ENCODE results near the gene CROCC2.

CROCC2 gene

DNA sequence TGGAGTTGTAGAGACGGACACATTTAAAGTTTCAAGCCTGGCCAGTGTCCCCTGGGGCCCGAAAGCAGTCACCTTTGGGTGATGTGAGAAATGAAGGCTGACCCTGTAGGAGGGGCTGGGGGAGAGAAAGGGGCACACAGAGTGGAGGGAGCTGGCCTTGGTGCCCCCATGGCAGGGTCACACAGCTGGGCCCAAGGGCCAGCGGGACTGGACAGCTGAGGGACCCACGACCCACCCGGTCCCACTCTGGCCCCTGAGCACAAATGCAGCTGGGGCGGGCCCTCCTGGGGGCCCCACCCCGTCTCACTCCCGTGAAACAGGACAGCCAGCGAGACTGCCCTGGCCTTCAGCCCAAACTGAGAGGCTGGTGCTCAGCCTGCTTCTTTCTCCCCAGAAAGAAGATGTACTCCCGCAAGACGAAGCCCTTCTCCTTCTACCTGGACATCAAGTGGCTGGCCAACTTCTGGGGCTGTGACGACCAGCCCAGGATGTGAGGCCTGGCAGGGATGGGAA, 31.4 kb upstream of the CROCC2 start:
- Histone ChIP-seq H3K27ac (no peak overlapping the region), H3K4me3 (no peak overlapping the region), H3K9ac (no peak overlapping the region), H3K4me2 (no peak overlapping the region), H3K9me3 (replicated peaks in 1 of 11) (no peaks in the 10 kb centered on the region), H3K36me3 (no peaks in the 10 kb centered on the region), H3K27me3 (no peaks in the 10 kb centered on the region), H4K20me1 (peaks cover 0 to 8% (median 0%) of the 10 kb centered on the region in 11 experiments; a peak in 2 of 22 replicates), H3K4me1 (peaks cover 0 to 30% (median 20%) of the 10 kb centered on the region in 10 experiments; a peak in 15 of 20 replicates)
- TF ChIP-seq Cebpa-rat (IDR thresholded peaks at IDR 0.05), result no peak

DNA sequence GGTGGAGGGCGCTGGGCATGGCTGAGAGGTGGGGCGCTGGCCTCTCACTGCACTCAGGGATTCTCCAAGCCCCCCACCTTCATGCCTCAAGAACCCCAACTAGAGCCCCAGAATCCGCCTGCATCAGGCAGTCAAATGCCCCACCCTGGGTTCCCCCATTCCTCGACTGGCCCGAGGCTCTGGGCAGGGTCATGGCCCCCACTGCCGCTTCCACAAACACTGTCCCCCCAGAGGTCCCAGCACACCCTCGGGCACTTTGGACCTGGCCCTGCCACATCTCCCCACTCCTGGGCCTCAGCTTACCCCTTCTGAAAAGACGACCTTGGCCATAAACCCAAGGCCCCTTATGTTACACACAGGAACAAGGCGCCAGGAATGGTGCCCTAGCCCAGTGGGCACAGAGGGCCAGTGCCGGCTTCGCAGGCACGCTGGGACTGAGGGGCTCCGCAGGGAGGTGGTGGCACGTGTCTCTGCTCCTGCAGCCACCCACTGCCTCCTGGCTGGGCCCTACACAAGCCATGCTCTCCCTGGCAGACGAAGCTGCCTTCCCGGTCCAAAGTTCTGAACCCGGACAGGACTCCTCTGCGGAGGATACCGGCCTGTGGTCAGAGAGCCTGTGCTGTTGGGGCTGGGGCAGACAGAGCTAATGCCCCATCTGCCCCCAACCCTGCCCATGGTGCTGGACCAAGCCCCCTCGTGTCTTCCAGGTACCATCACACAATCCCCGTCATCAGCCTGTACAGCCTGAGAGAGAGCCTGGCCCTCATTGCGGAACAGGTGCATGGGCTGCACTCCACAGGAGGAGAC, 30.7 kb upstream of the CROCC2 start:
- H4K20me1 ChIP-seq, result peaks cover 0 to 8% (median 0%) of the 10 kb centered on the region in 11 experiments; a peak in 2 of 22 replicates
- no peak overlapping the region for H3K4me2 ChIP-seq
- H3K4me1 ChIP-seq, result peaks cover 0 to 30% (median 20%) of the 10 kb centered on the region in 10 experiments; a peak in 15 of 20 replicates
- no peak for TF ChIP-seq Cebpa-rat (IDR thresholded peaks at IDR 0.05)
- H3K4me3 ChIP-seq, result no peak overlapping the region
- no peak overlapping the region for H3K9ac ChIP-seq
- H3K27ac ChIP-seq, result no peak overlapping the region
- no peaks in the 10 kb centered on the region for H3K27me3 ChIP-seq
- H3K9me3 ChIP-seq (replicated peaks in 1 of 11), result no peaks in the 10 kb centered on the region
- no peaks in the 10 kb centered on the region for H3K36me3 ChIP-seq

DNA sequence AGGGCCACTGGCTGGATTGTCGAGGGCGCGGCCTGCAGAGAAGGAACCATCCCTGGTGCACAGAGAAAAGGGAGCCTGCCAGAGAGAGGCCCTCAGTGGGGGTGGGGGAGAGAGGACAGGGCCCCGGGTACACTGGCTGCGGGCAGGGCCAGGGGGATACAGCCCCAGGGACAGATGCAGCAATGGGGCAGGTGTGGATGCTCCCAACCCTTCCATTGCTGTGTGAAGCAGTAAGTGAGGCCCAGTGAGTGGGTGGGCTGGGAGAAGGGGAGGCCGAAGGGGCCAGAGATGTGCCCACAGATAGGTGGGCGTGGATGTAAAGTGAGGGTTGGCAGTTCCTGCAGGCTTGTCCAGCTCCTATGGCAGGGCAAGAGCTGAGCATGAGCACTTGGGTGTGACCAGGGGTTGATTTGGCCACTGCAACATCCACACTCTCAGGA, 30.1 kb upstream of the CROCC2 start:
- Histone ChIP-seq H3K36me3 (no peaks in the 10 kb centered on the region), H3K9ac (no peak overlapping the region), H3K27ac (no peak overlapping the region), H3K27me3 (no peaks in the 10 kb centered on the region), H3K4me3 (no peak overlapping the region), H3K9me3 (replicated peaks in 1 of 11) (no peaks in the 10 kb centered on the region), H3K4me2 (peak overlapping the region in 7 of 11 experiments; percentile 31 to 66 (median 57); a peak in 11 of 22 replicates), H4K20me1 (peaks cover 0 to 8% (median 0%) of the 10 kb centered on the region in 11 experiments; a peak in 2 of 22 replicates), H3K4me1 (peaks cover 0 to 30% (median 20%) of the 10 kb centered on the region in 10 experiments; a peak in 15 of 20 replicates)
- TF ChIP-seq Cebpa-rat (IDR thresholded peaks at IDR 0.05), result no peak

DNA sequence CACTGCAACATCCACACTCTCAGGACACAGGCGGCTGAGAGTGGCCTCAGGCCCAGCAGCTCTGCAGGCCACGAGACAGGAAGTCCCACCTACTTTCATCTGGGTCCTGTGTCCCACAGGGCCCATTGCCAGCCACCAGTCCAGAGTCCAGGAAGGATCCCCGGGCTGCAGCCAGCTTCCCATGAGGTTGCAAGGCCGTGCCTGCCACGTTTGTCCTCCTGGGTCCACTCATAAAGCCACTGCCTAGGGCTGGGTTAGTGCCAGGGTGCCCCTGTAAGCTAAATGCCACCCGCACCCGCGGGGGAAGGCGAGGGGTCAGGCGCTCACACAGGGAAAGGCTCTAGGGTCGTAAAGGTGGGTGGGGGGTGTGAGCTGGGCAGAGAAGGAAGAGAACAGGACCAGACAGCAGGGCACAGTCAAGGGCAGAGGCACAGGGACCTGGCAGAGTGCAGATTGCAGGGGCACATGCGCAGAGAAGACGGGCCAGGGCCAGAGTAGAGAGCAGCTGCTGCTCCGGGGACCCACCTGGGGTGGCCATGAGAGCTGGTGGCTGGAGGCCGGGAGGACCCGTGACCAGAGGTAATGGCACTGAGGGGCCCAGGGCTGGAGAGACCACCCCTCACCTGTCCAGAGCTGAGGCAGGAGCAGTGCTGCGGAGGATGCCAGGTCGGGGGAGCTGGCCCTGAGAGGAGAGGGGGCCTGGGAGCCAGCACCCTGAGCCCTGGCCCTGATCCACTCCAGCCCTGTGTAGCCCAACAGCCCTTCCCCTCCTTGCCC, 29.5 kb upstream of the CROCC2 start:
- peaks cover 0 to 34% (median 25%) of the 10 kb centered on the region in 10 experiments; a peak in 16 of 20 replicates for H3K4me1 ChIP-seq
- peaks cover 0 to 8% (median 0%) of the 10 kb centered on the region in 11 experiments; a peak in 2 of 22 replicates for H4K20me1 ChIP-seq
- no peak overlapping the region for H3K27ac ChIP-seq
- no peak overlapping the region for H3K4me3 ChIP-seq
- no peak for TF ChIP-seq Cebpa-rat (IDR thresholded peaks at IDR 0.05)
- peak overlapping the region in 2 of 11 experiments; percentile 31 to 46; a peak in 3 of 22 replicates for H3K9ac ChIP-seq
- H3K9me3 ChIP-seq (replicated peaks in 1 of 11), result no peaks in the 10 kb centered on the region
- H3K4me2 ChIP-seq, result peak overlapping the region in 8 of 11 experiments; percentile 31 to 66 (median 55); a peak in 15 of 22 replicates
- no peaks in the 10 kb centered on the region for H3K36me3 ChIP-seq
- no peaks in the 10 kb centered on the region for H3K27me3 ChIP-seq

DNA sequence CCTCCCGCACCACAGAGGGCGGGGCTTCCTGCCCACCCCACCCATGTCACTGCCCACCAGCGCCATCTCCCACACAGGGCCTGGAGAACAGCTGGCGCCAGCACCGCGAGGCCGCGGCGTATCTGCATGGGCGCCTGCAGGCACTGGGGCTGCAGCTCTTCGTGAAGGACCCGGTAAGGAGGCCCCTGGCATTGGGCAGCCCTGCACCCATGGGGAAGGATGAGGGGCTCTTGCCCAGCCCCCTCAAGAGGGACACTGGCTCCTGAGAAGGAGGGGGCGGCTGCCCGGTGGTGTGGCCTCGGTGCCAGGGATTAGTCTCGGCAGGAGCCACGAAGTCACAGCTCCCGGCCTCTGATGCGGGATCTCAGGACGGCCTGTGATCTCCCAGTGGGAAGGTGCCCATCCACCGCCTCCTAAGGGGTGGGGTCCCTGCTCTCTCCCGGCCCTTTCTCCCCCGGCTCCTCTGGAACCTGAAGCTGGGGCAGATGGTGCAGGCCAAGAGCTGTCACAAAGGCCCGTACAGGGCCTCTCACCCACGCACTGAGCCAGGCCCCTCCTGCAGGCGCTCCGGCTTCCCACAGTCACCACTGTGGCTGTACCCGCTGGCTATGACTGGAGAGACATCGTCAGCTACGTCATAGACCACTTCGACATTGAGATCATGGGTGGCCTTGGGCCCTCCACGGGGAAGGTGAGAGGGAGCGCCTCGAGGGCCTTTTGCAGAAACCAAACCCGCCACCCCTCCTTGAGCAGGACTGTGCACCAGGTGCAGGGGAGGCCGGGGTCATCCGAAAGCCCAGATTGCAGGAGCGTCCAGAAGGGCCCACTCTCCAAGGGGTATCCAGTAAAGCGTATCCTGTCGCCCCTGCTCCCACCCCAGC, 28.4 kb upstream of the CROCC2 start:
- peaks cover 0 to 4% (median 0%) of the 10 kb centered on the region in 11 experiments; a peak in 1 of 22 replicates for H4K20me1 ChIP-seq
- no peaks in the 10 kb centered on the region for H3K27me3 ChIP-seq
- H3K36me3 ChIP-seq, result no peaks in the 10 kb centered on the region
- H3K27ac ChIP-seq, result no peak overlapping the region
- H3K9me3 ChIP-seq (replicated peaks in 1 of 11), result no peaks in the 10 kb centered on the region
- peaks cover 0 to 38% (median 27%) of the 10 kb centered on the region in 10 experiments; a peak in 16 of 20 replicates for H3K4me1 ChIP-seq
- no peak for TF ChIP-seq Cebpa-rat (IDR thresholded peaks at IDR 0.05)
- no peak overlapping the region for H3K9ac ChIP-seq
- peak overlapping the region in 8 of 11 experiments; percentile 31 to 66 (median 55); a peak in 15 of 22 replicates for H3K4me2 ChIP-seq
- no peak overlapping the region for H3K4me3 ChIP-seq

DNA sequence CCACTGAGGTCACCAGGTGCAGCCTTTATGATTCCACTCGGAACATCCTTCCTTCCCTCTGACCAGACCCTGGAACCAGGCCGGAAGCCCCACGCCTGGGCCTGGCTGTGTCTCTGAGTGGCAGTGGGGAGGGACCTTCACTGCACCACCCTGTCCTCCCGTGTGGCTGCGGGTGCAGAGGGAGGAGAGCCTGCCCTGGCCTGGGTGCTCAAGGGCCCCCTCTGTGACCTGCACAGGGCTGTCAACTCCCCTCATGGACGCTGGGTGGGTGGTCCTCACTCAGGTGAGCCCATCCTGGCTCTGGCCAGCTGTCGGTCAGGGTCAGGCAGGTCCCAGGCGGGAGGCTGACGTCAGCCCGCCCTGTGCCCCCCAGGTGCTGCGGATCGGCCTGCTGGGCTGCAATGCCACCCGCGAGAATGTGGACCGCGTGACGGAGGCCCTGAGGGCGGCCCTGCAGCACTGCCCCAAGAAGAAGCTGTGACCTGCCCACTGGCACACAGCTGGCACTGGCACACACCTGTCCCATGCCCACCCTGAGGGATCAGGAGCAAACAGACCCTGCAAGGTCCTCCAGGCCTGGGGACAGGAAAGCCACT, 27.7 kb upstream of the CROCC2 start:
- no peak for TF ChIP-seq Cebpa-rat (IDR thresholded peaks at IDR 0.05)
- Histone ChIP-seq H3K36me3 (no peaks in the 10 kb centered on the region), H3K9me3 (replicated peaks in 1 of 11) (no peaks in the 10 kb centered on the region), H3K4me1 (peaks cover 0 to 37% (median 26%) of the 10 kb centered on the region in 10 experiments; a peak in 16 of 20 replicates), H3K9ac (no peak overlapping the region), H3K4me3 (no peak overlapping the region), H4K20me1 (no peaks in the 10 kb centered on the region), H3K27me3 (no peaks in the 10 kb centered on the region), H3K4me2 (no peak overlapping the region), H3K27ac (no peak overlapping the region)

DNA sequence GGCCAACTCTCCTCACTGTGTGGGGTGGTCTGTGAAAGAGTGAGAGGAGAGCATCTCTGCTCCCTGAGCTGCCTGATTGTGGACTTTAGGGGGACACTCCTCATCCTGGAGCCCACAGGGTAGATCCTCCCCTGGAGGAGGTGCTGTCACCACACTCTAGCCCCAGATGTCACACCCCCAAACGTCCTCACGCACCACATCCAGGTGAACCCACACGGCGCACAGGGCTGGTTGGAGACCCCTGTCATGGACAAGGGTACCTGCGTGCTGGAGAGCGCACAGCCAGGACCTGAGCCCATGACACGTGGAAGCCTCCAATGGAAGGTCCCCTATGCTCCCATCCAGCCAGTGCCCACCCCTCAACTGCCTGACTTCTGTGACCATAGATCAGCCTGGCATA, 27.0 kb upstream of the CROCC2 start:
- no peak for TF ChIP-seq Cebpa-rat (IDR thresholded peaks at IDR 0.05)
- H3K4me2 ChIP-seq, result no peak overlapping the region

DNA sequence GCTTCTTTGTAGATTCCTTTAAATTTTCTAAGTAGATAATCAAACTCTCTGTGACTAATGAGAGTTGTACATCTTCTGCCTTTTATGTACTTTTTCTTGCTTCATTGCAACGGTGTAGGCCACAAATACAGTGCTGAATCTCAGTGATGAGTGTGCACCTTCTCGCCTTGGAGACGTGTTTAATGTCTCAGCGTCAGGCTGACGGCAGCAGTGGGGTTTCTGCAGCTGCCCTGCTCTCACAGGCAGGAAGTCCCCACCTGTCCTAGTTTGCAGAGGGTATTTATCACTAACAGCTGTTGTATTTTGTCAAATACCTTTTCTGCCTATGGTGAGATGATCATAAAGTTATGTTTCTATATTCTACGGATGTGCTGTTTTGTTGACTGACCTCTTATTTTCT, 24.2 kb upstream of the CROCC2 start:
- Histone ChIP-seq H3K27me3 (no peaks in the 10 kb centered on the region), H3K4me3 (no peak overlapping the region), H3K4me2 (peak overlapping the region in 3 of 11 experiments; percentile 36 to 47 (median 39); a peak in 3 of 22 replicates), H3K9me3 (replicated peaks in 1 of 11) (no peaks in the 10 kb centered on the region), H3K4me1 (peaks cover 24 to 45% (median 37%) of the 10 kb centered on the region in 10 experiments), H4K20me1 (no peaks in the 10 kb centered on the region), H3K36me3 (no peaks in the 10 kb centered on the region), H3K9ac (no peak overlapping the region), H3K27ac (no peak overlapping the region)
- no peak for TF ChIP-seq Cebpa-rat (IDR thresholded peaks at IDR 0.05)

More for the DNA sequence above, 27.0 kb upstream of the CROCC2 start:
- Histone ChIP-seq H3K9me3 (replicated peaks in 1 of 11) (no peaks in the 10 kb centered on the region), H3K27me3 (no peaks in the 10 kb centered on the region), H3K27ac (no peak overlapping the region), H4K20me1 (no peaks in the 10 kb centered on the region), H3K4me3 (no peak overlapping the region), H3K9ac (no peak overlapping the region), H3K36me3 (no peaks in the 10 kb centered on the region), H3K4me1 (peaks cover under 1 to 31% (median 23%) of the 10 kb centered on the region in 10 experiments; a peak in 16 of 20 replicates)
